ENCODE results near the gene TEKTIP1. TPM values are rescaled to one million over a fixed set of nuclear protein-coding genes. Genes with fewer than 3 reads are reported as not detected.

TEKTIP1 gene
- polyA plus RNA-seq, 1 donor from 2014 or later, result not detected

Small RNA genes within 50 kb of the gene (small RNA-seq; reads per million reads assigned to genes)
- gene AC005786.1 (0 reads per million in 3 experiments), gene RF00212 (0 reads per million in 3 experiments)

Other genes starting within 250 kb of the TEKTIP1 start
- 0.18 and 0.24 TPM in 2 replicates for gene NFIC, start 172.6 kb upstream of the TEKTIP1 start, polyA plus RNA-seq
- not detected in 2 replicates for gene SMIM24, start 58.6 kb upstream of the TEKTIP1 start, polyA plus RNA-seq
- gene SMIM44, start 55.7 kb upstream of the TEKTIP1 start, polyA plus RNA-seq, result not detected in 2 replicates
- 18.9 and 20.3 TPM in 2 replicates for gene DOHH, start 38.5 kb upstream of the TEKTIP1 start, polyA plus RNA-seq
- 55.7 and 62.8 TPM in 2 replicates for gene FZR1, start 32.9 kb upstream of the TEKTIP1 start, polyA plus RNA-seq
- 38.5 and 41.4 TPM in 2 replicates for gene MFSD12, start 18.4 kb downstream of the TEKTIP1 start, polyA plus RNA-seq
- 17.3 and 22.6 TPM in 2 replicates for gene HMG20B, start 33.8 kb downstream of the TEKTIP1 start, polyA plus RNA-seq
- not detected in 2 replicates for gene GIPC3, start 46.3 kb downstream of the TEKTIP1 start, polyA plus RNA-seq
- gene TBXA2R, start 67.7 kb downstream of the TEKTIP1 start, polyA plus RNA-seq, result not detected in 2 replicates
- gene CACTIN, start 87.6 kb downstream of the TEKTIP1 start, polyA plus RNA-seq, result 21.4 and 26.6 TPM in 2 replicates
- 7.0 and 7.1 TPM in 2 replicates for gene PIP5K1C, start 161.3 kb downstream of the TEKTIP1 start, polyA plus RNA-seq
- gene TJP3, start 169.2 kb downstream of the TEKTIP1 start, polyA plus RNA-seq, result 0.15 TPM in 1 of 2 replicates, not detected in the other
- 37.1 and 56.3 TPM in 2 replicates for gene APBA3, start 222.5 kb downstream of the TEKTIP1 start, polyA plus RNA-seq
- gene MRPL54, start 223.5 kb downstream of the TEKTIP1 start, polyA plus RNA-seq, result 74.7 and 83.8 TPM in 2 replicates
- gene RAX2, start 233.1 kb downstream of the TEKTIP1 start, polyA plus RNA-seq, result not detected in 2 replicates
- gene MATK, start 247.2 kb downstream of the TEKTIP1 start, polyA plus RNA-seq, result 2.6 and 4.1 TPM in 2 replicates

Data from neural cell (in vitro differentiated cells).